ENCODE data around the gene ZNF723. TPM values are rescaled to one million over a fixed set of nuclear protein-coding genes. Genes with fewer than 3 reads are reported as not detected.
"Not testable (repeated sequence)": the region's sequence is repeated elsewhere in the genome, so short reads cannot be mapped to it uniquely, and the experiment has no call there.

The ZNF723 gene
- not detected in 2 replicates for total RNA-seq

DNA sequence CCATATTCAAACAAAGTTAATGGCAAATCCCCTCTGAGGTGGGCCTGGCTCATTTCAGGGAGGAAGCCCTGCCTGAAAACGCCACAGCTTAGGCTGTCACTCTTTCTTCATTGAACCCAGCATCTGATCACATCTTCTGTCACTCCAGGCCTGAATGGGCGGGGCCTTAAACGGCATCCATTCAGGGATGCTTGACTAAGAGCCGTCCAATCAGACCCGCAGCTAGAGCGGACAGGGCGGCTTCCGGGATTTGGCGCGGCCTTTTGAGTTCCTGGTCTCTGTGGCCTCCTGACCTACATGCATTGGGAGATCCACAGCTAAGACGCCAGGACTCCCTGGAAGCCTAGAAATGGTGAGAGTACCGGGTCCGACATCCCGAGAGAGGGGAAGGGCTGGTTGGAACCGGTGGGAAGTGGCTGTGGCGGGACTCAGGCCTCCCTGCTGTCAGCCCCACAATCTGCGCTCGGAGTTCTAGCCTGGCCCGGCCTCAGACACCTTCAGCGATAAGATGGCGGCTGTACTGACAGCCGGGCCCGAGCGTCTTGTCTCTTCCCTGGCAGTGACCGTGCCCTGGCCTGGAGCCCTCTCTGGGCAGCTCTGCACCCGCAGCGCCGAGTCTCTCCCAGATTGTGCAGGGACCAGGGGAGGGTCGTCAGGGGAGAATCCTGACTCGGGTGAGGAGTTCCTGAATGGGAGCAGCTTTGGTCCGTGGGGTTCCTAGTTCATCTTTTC, at the start of gene ZNF723:
TSS of gene ZNF723 (plus strand) at position 261 of the 732 bp plus-strand sequence. CDS start at position 350, 89 bp downstream.
- TF ChIP-seq, protein P1, sequence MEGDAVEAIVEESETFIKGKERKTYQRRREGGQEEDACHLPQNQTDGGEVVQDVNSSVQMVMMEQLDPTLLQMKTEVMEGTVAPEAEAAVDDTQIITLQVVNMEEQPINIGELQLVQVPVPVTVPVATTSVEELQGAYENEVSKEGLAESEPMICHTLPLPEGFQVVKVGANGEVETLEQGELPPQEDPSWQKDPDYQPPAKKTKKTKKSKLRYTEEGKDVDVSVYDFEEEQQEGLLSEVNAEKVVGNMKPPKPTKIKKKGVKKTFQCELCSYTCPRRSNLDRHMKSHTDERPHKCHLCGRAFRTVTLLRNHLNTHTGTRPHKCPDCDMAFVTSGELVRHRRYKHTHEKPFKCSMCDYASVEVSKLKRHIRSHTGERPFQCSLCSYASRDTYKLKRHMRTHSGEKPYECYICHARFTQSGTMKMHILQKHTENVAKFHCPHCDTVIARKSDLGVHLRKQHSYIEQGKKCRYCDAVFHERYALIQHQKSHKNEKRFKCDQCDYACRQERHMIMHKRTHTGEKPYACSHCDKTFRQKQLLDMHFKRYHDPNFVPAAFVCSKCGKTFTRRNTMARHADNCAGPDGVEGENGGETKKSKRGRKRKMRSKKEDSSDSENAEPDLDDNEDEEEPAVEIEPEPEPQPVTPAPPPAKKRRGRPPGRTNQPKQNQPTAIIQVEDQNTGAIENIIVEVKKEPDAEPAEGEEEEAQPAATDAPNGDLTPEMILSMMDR (IDR thresholded peaks at IDR 0.05; ENCODE audit: extremely low read depth, low read depth, low read length) = no peak

DNA sequence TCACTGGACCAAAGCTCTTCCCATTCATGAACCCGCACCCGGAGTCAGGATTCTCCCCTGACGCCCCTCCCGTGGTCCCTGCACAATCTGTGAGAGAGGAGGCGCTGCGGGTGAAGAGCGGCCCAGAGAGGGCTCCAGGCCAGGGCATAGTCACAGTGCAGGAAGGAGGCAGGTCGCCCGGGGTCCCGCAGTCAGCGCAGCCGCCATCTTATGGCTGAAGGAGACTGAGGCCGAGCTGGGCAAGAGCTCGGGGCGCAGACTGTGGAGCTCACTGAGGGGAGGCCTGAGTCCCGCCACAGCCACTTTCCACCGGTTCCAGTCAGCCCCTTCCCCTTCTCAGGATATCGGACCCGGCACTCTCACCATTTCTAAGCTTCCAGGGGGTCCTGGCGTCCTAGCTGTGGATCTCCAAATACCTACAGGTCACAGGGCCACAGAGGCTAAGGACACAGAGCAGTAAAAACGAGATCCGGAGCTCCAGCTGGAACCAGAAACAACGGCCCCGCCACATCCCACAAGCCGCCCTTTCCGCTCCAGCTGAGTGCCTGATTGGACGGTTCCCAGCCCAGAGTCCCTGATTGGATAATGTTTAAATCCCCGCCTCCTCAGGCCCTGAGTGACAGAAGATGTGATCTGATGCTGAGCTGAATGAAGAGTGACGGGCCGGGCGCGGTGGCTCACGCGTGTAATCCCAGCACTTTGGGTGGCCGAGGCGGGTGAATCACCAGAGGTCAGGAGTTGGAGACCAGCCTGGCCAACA, 48.3 kb upstream of the ZNF723 start, which contains the start of gene ZNF99:
TSS of gene ZNF99 (minus strand) at position 501 of the 760 bp plus-strand sequence. CDS start at position 366, 135 bp downstream.
- no peak within 1 kb of the TSS for H3K4me2 ChIP-seq (ENCODE audit: insufficient read depth, low read length)
- no peaks in the 10 kb centered on the region for H3K36me3 ChIP-seq (ENCODE audit: insufficient read depth, low read length)
- TF ChIP-seq, protein P1 (IDR thresholded peaks at IDR 0.05; ENCODE audit: extremely low read depth, low read depth, low read length) = no peak
- H3K27ac ChIP-seq (ENCODE audit: low read depth, low read length) = no peak within 1 kb of the TSS
- no peaks in the 10 kb centered on the region for H3K9me3 ChIP-seq (ENCODE audit: low read depth, low read length)
- DNase-seq (ENCODE audit: insufficient read length, low spot score, missing footprints) = no peak
- H3K79me2 ChIP-seq (ENCODE audit: insufficient read depth, low read length) = no peaks in the 10 kb centered on the region
- peak within 1 kb of the TSS; percentile 33 for H3K4me3 ChIP-seq (ENCODE audit: insufficient read depth, low read length)
- H3K27me3 ChIP-seq (ENCODE audit: insufficient read depth, low read length) = no peaks in the 10 kb centered on the region
- no peak within 1 kb of the TSS for H2AFZ ChIP-seq (ENCODE audit: low read length)
- H4K20me1 ChIP-seq (ENCODE audit: insufficient read depth, low read length) = no peaks in the 10 kb centered on the region
- no peaks in the 10 kb centered on the region for H3K4me1 ChIP-seq (ENCODE audit: insufficient read depth, low read length)

More for the DNA sequence above, at the start of gene ZNF723:
- Histone ChIP-seq H3K4me1 (ENCODE audit: insufficient read depth, low read length) (no peaks in the 10 kb centered on the region), H3K4me2 (ENCODE audit: insufficient read depth, low read length) (no peak within 1 kb of the TSS), H4K20me1 (ENCODE audit: insufficient read depth, low read length) (no peaks in the 10 kb centered on the region), H3K4me3 (ENCODE audit: insufficient read depth, low read length) (no peak within 1 kb of the TSS), H3K36me3 (ENCODE audit: insufficient read depth, low read length) (no peaks in the 10 kb centered on the region), H3K79me2 (ENCODE audit: insufficient read depth, low read length) (no peaks in the 10 kb centered on the region), H3K9me3 (ENCODE audit: low read depth, low read length) (no peaks in the 10 kb centered on the region), H2AFZ (ENCODE audit: low read length) (no peak within 1 kb of the TSS), H3K27me3 (ENCODE audit: insufficient read depth, low read length) (no peaks in the 10 kb centered on the region), H3K27ac (ENCODE audit: low read depth, low read length) (no peak within 1 kb of the TSS)
- no peak for DNase-seq (ENCODE audit: insufficient read length, low spot score, missing footprints)

DNA sequence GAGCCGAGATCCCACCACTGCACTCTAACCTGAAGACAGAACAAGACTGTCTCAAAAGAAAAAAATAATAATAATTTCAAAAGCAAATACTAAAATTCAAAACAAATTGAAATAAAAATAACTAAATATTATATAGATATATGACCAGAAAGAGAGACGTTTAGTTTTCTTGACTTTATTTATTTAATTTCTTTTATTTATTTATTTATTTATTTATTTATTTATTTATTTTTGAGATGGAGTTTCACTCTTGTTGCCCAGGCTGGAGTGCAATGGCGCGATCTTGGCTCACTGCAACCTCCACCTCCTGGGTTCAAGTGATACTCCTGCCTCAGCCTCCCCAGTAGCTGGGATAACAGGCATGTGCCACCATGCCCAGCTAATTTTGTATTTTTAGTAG, 39.2 kb upstream of the ZNF723 start:
- not testable (repeated sequence) for H2AFZ ChIP-seq (ENCODE audit: low read length); H3K36me3 ChIP-seq (ENCODE audit: insufficient read depth, low read length); H3K27ac ChIP-seq (ENCODE audit: low read depth, low read length); H3K79me2 ChIP-seq (ENCODE audit: insufficient read depth, low read length); H3K4me2 ChIP-seq (ENCODE audit: insufficient read depth, low read length); H3K4me1 ChIP-seq (ENCODE audit: insufficient read depth, low read length); H3K4me3 ChIP-seq (ENCODE audit: insufficient read depth, low read length); H3K9me3 ChIP-seq (ENCODE audit: low read depth, low read length); H4K20me1 ChIP-seq (ENCODE audit: insufficient read depth, low read length); DNase-seq (ENCODE audit: insufficient read length, low spot score, missing footprints); H3K27me3 ChIP-seq (ENCODE audit: insufficient read depth, low read length)

DNA sequence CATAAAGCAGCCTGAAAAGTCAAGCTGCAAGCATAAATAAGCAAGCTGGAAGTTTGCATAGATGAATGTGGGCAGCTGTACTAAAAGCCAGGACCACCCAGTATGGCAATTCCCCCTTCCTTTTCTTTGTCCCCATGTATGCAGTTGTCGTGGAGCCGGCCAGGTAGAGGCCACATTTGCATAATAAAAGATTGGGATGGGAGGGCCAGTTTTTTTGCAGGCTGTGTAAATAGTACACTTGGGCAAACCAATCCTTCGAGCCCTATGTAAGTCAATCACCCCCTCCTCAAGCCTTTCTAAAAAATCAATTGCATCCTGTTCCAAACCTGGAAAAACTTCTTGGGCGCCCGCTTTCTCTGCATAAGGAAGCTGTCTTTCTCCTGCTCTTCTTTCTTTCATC, 35.1 kb upstream of the ZNF723 start:
- H3K9me3 ChIP-seq (ENCODE audit: low read depth, low read length) = no peaks in the 10 kb centered on the region
- H3K27ac ChIP-seq (ENCODE audit: low read depth, low read length) = no peak overlapping the region
- TF ChIP-seq, protein P1 (IDR thresholded peaks at IDR 0.05; ENCODE audit: extremely low read depth, low read depth, low read length) = no peak
- no peak for DNase-seq (ENCODE audit: insufficient read length, low spot score, missing footprints)
- H3K4me2 ChIP-seq (ENCODE audit: insufficient read depth, low read length) = no peak overlapping the region
- no peaks in the 10 kb centered on the region for H3K4me1 ChIP-seq (ENCODE audit: insufficient read depth, low read length)
- no peaks in the 10 kb centered on the region for H3K79me2 ChIP-seq (ENCODE audit: insufficient read depth, low read length)
- H3K36me3 ChIP-seq (ENCODE audit: insufficient read depth, low read length) = no peaks in the 10 kb centered on the region
- no peaks in the 10 kb centered on the region for H3K27me3 ChIP-seq (ENCODE audit: insufficient read depth, low read length)
- no peaks in the 10 kb centered on the region for H4K20me1 ChIP-seq (ENCODE audit: insufficient read depth, low read length)
- no peak overlapping the region for H3K4me3 ChIP-seq (ENCODE audit: insufficient read depth, low read length)
- no peak overlapping the region for H2AFZ ChIP-seq (ENCODE audit: low read length)
